A673 (cell line): ENCODE measurements around the gene VTCN1.

Experiments used
- CTCF ChIP-seq: fragments of 300-800, 200-600 bp; sonication (generic); conservative IDR thresholded peaks from 2 replicates; pipeline ENCODE4 v1.5.1; 2017; ENCODE audit warnings: low read depth, mild to moderate bottlenecking, antibody characterized with exemption, low read length, moderate library complexity, mixed read lengths
- EZH2 ChIP-seq: fragments of 200-600 bp; sonication (generic); IDR thresholded peaks from 2 replicates; pipeline ENCODE4 v1.6.1; 2017; ENCODE audit warnings: borderline replicate concordance, low read depth, mild to moderate bottlenecking, mixed read lengths, antibody characterized with exemption, low read length; ENCODE audit not compliant: poor library complexity, severe bottlenecking

DNA sequence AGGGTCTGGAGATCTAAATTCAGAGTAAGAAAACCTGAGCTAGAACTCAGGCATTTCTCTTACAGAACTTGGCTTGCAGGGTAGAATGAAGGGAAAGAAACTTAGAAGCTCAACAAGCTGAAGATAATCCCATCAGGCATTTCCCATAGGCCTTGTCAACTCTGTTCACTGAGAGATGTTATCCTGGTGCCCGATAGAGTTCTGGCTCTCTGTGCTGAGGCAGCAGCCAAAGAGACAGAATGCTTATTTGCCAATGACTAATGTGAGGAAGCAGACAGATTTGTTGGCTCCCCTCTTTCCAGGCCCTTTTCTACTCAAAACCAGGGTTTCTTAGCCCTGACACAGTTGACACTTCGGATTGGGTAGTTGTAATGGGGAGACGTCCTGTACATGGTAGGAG is 66.9 kb downstream of the VTCN1 start:
- TF ChIP-seq CTCF (no peak), EZH2 (no peak)
